HepG2 (cell line): ENCODE results near the gene RGL1.

Experiments
- CBX1 ChIP-seq: IDR thresholded peaks from one replicate; pipeline ENCODE4 v1.6.1; 2016; ENCODE audit warnings: antibody characterized with exemption, low read depth
- EED ChIP-seq: sonication (generic); formaldehyde crosslinking; IDR thresholded peaks from 2 replicates; pipeline ENCODE4 v1.5.0; 2020; ENCODE audit warnings: mild to moderate bottlenecking, missing genetic modification reagents
- KAT7 ChIP-seq: IDR thresholded peaks from 2 replicates; pipeline ENCODE4 v1.6.1; 2018; ENCODE audit warnings: borderline replicate concordance, missing compliant biosample characterization
- NR2C2 ChIP-seq: sonication (generic); formaldehyde crosslinking; IDR thresholded peaks from 2 replicates; pipeline ENCODE4 v1.4.0; 2020; ENCODE audit warnings: missing genetic modification reagents, mild to moderate bottlenecking, moderate library complexity, borderline replicate concordance
- ZNF24 ChIP-seq: fragments of 450-650 bp; IDR thresholded peaks from 2 replicates; pipeline ENCODE4 v1.6.1; 2017; ENCODE audit warnings: antibody characterized with exemption, mild to moderate bottlenecking
- TF ChIP-seq, protein P1 (sequence below): sonication (generic); formaldehyde crosslinking; IDR thresholded peaks from 2 replicates; pipeline ENCODE4 v1.4.0; 2020; ENCODE audit warnings: low read depth, mild to moderate bottlenecking, missing genetic modification reagents
- TF ChIP-seq, protein P2 (sequence below): sonication (generic); formaldehyde crosslinking; IDR thresholded peaks from 2 replicates; pipeline ENCODE4 v1.4.0; 2020; ENCODE audit warnings: mild to moderate bottlenecking, missing genetic modification reagents
- TF ChIP-seq, protein P3 (sequence below): sonication (generic); formaldehyde crosslinking; IDR thresholded peaks from 2 replicates; pipeline ENCODE4 v1.5.0; 2020; ENCODE audit warnings: mild to moderate bottlenecking, missing genetic modification reagents, moderate library complexity

DNA sequence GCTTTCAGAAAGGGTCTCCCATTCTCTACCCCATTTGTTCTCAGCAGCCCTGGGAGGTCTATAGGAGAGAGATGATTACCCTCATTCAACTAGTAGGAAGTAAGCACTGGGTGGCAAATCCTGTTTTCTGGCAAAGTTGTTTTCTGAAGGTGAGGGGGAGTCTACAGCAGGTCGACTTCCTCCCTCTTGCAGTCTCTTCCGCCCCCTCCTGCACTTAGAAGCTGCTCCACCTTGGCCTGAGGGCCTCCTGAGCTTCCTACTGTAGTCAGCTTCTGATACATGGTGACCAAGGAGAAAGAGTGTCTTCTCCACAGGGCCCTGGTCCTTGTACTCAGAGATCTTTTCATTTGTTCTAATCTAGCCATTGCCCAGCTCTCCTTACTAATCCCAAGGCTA is 93.1 kb downstream of the RGL1 start:
- TF ChIP-seq EED (no peak), KAT7 (CRISPR knock-in tag) (no peak), NR2C2 (no peak), ZNF24 (no peak), CBX1 (no peak)
- TF ChIP-seq, protein P1, sequence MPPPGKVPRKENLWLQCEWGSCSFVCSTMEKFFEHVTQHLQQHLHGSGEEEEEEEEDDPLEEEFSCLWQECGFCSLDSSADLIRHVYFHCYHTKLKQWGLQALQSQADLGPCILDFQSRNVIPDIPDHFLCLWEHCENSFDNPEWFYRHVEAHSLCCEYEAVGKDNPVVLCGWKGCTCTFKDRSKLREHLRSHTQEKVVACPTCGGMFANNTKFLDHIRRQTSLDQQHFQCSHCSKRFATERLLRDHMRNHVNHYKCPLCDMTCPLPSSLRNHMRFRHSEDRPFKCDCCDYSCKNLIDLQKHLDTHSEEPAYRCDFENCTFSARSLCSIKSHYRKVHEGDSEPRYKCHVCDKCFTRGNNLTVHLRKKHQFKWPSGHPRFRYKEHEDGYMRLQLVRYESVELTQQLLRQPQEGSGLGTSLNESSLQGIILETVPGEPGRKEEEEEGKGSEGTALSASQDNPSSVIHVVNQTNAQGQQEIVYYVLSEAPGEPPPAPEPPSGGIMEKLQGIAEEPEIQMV = no peak
- TF ChIP-seq, protein P2, sequence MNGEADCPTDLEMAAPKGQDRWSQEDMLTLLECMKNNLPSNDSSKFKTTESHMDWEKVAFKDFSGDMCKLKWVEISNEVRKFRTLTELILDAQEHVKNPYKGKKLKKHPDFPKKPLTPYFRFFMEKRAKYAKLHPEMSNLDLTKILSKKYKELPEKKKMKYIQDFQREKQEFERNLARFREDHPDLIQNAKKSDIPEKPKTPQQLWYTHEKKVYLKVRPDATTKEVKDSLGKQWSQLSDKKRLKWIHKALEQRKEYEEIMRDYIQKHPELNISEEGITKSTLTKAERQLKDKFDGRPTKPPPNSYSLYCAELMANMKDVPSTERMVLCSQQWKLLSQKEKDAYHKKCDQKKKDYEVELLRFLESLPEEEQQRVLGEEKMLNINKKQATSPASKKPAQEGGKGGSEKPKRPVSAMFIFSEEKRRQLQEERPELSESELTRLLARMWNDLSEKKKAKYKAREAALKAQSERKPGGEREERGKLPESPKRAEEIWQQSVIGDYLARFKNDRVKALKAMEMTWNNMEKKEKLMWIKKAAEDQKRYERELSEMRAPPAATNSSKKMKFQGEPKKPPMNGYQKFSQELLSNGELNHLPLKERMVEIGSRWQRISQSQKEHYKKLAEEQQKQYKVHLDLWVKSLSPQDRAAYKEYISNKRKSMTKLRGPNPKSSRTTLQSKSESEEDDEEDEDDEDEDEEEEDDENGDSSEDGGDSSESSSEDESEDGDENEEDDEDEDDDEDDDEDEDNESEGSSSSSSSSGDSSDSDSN (CRISPR knock-in tag) = no peak
- TF ChIP-seq, protein P3, sequence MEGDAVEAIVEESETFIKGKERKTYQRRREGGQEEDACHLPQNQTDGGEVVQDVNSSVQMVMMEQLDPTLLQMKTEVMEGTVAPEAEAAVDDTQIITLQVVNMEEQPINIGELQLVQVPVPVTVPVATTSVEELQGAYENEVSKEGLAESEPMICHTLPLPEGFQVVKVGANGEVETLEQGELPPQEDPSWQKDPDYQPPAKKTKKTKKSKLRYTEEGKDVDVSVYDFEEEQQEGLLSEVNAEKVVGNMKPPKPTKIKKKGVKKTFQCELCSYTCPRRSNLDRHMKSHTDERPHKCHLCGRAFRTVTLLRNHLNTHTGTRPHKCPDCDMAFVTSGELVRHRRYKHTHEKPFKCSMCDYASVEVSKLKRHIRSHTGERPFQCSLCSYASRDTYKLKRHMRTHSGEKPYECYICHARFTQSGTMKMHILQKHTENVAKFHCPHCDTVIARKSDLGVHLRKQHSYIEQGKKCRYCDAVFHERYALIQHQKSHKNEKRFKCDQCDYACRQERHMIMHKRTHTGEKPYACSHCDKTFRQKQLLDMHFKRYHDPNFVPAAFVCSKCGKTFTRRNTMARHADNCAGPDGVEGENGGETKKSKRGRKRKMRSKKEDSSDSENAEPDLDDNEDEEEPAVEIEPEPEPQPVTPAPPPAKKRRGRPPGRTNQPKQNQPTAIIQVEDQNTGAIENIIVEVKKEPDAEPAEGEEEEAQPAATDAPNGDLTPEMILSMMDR (CRISPR knock-in tag) = no peak
